ENCODE results near the gene NAT16.

GRCh38 chr7:101185258-101185839, 5.3 kb upstream of the NAT16 start:
- no peak for TF ChIP-seq MTA3 (IDR thresholded peaks at IDR 0.05; ENCODE audit: borderline replicate concordance)
- TF ChIP-seq ZBTB40 (IDR thresholded peaks at IDR 0.05), result no peak
- no peak for TF ChIP-seq ZBTB40 (CRISPR knock-in tag; IDR thresholded peaks at IDR 0.05)
- no peak for TF ChIP-seq ZSCAN29 (IDR thresholded peaks at IDR 0.05)
- no peak for TF ChIP-seq CCAR2 (IDR thresholded peaks at IDR 0.05; ENCODE audit: low read depth, low read length)
- TF ChIP-seq MXI1 (IDR thresholded peaks at IDR 0.05; ENCODE audit: low read depth, low read length), result no peak
- no peak for TF ChIP-seq TRIM28 (IDR thresholded peaks at IDR 0.05)
- TF ChIP-seq MTA2 (IDR thresholded peaks at IDR 0.05; ENCODE audit: low read depth), result peak; percentile 33; the same call in 1 of the 2 replicates
- TF ChIP-seq ERF (CRISPR knock-in tag; IDR thresholded peaks at IDR 0.05), result no peak
- TF ChIP-seq, protein P1, sequence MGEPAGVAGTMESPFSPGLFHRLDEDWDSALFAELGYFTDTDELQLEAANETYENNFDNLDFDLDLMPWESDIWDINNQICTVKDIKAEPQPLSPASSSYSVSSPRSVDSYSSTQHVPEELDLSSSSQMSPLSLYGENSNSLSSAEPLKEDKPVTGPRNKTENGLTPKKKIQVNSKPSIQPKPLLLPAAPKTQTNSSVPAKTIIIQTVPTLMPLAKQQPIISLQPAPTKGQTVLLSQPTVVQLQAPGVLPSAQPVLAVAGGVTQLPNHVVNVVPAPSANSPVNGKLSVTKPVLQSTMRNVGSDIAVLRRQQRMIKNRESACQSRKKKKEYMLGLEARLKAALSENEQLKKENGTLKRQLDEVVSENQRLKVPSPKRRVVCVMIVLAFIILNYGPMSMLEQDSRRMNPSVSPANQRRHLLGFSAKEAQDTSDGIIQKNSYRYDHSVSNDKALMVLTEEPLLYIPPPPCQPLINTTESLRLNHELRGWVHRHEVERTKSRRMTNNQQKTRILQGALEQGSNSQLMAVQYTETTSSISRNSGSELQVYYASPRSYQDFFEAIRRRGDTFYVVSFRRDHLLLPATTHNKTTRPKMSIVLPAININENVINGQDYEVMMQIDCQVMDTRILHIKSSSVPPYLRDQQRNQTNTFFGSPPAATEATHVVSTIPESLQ (CRISPR knock-in tag; IDR thresholded peaks at IDR 0.05), result no peak
- TF ChIP-seq FOXJ3 (CRISPR knock-in tag; IDR thresholded peaks at IDR 0.05), result no peak
- no peak for TF ChIP-seq BRF1 (IDR thresholded peaks at IDR 0.05; ENCODE audit: borderline replicate concordance, extremely low read depth, insufficient read length)
